Lower leg skin (tissue), 4 donors: Measurements from ENCODE around the gene KYNU. TPM values are rescaled to one million over a fixed set of nuclear protein-coding genes. Genes with fewer than 3 reads are reported as not detected.

ENCODE experiments used
- DNase-seq, 2 donors: peaks; one replicate each; pipeline ENCODE4 v3.0.0-alpha.2; 2019; ENCODE audit warnings: low spot score in 2 of 2
- H3K4me3 ChIP-seq: fragments of 200-600 bp; sonication (generic); 2 replicates; pipeline ENCODE4 v1.5.1; 2017; ENCODE audit warnings: mild to moderate bottlenecking, low read depth; ENCODE audit not compliant: poor library complexity, severe bottlenecking
- POLR2A ChIP-seq, 2 donors: fragments of 450-650 bp; IDR thresholded peaks; one replicate each; pipeline ENCODE4 v1.6.1; 2016 to 2017; ENCODE audit warnings: antibody characterized with exemption in 2 of 2, mild to moderate bottlenecking in 1 of 2, moderate library complexity in 1 of 2
- WGBS, 2 donors: methylation state at CpG; one replicate each; pipeline ENCODE4 v1.1.5; 2018; 5-methylcytosine and 5-hydroxymethylcytosine counted together
- intact Hi-C: fragments of 100-400 bp; cut with DNase I; formaldehyde crosslinking; loops from one replicate; pipeline ENCODE4 v1.15.0; 2023; ENCODE audit warnings: low total_unique reads
- total RNA-seq, 4 donors: library from RNA; depleted of rRNA; stranded (reverse); fragments of >200 nt; gene quantifications; one replicate each; pipeline ENCODE4 v1.1.0, GENCODE V29; 2016
- TF ChIP-seq, protein P1 (sequence below), 3 donors: fragments of 450-650 bp; IDR thresholded peaks; one replicate each; pipeline ENCODE4 v1.5.1; 2016; ENCODE audit warnings: antibody characterized with exemption in 3 of 3, mild to moderate bottlenecking in 3 of 3, moderate library complexity in 2 of 3

Gene KYNU
- total RNA-seq, 4 donors from 2014 or later: 1.2 to 6.1 (median 2.6) TPM

DNA sequence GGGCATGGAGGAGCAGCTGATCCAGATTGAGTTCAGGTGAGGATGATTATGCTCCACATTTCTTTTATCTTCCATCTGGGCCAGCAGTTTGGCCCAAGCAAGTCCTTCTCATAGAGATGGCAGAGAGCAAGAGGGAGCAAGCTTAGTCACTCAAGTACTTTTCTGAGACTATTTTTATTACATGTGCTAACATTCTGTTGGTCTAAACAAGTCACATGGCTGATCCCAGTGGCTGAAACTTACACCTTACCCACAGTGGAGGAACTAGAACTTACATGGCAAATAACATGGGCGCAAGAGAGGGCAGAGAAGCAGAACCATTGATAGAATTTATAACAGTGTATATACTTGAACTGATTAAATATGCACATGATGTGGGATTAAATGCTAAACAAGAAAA lies 105.7 kb downstream of the KYNU start:
- no peak for DNase-seq
- WGBS, 2 donors: 84 to 96% methylated on average over 1 of the region's 1 CpG
- no peak overlapping the region for H3K4me3 ChIP-seq
- intact Hi-C loops: no loop called here
- TF ChIP-seq, protein P1, sequence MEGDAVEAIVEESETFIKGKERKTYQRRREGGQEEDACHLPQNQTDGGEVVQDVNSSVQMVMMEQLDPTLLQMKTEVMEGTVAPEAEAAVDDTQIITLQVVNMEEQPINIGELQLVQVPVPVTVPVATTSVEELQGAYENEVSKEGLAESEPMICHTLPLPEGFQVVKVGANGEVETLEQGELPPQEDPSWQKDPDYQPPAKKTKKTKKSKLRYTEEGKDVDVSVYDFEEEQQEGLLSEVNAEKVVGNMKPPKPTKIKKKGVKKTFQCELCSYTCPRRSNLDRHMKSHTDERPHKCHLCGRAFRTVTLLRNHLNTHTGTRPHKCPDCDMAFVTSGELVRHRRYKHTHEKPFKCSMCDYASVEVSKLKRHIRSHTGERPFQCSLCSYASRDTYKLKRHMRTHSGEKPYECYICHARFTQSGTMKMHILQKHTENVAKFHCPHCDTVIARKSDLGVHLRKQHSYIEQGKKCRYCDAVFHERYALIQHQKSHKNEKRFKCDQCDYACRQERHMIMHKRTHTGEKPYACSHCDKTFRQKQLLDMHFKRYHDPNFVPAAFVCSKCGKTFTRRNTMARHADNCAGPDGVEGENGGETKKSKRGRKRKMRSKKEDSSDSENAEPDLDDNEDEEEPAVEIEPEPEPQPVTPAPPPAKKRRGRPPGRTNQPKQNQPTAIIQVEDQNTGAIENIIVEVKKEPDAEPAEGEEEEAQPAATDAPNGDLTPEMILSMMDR (IDR thresholded peaks at IDR 0.05): no peak
- no peak for TF ChIP-seq POLR2A (IDR thresholded peaks at IDR 0.05)

DNA sequence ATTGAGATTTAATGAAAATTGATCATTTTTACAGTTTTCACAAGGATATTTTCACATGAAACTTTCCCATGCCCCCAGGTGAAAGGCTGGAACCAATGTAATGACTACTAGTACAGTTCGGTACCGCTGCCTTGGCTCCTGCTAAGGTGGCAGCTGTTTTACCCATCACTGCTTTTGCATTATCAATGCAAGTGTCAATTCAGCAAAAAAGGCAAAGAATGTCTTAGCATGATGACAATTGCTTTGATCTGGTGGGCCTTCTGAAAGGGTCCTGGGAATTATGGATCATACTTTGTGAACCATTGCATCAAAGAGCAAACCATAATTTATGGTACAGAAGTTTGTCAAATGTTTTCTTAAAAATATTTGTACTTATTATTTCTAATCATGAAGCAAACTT lies 107.2 kb downstream of the KYNU start:
- intact Hi-C loops: no loop called here
- 89 to 100% methylated on average over 2 of the region's 2 CpGs for WGBS, 2 donors
- TF ChIP-seq POLR2A (IDR thresholded peaks at IDR 0.05): no peak
- TF ChIP-seq, protein P1 (IDR thresholded peaks at IDR 0.05): no peak
- H3K4me3 ChIP-seq: no peak overlapping the region
- no peak for DNase-seq

DNA sequence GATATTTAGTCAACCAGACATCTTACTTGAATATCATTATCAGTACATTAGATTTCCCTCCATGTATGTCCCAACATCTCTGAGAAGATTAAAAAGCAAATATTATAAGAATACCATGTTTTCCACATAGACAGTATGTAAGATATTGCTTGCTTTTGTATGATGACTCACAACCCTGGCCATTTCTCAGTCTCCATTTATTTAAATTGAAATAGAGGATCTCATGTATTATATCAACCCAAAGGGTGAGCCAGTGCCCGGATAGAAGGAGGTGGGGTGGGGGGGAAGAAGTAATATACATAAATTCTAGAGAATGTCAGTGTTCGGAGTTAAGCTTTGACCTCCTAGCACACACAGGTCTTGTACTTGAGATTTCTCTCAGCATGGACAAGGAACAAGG lies 109.6 kb downstream of the KYNU start:
- TF ChIP-seq, protein P1 (IDR thresholded peaks at IDR 0.05): no peak
- TF ChIP-seq POLR2A (IDR thresholded peaks at IDR 0.05): no peak
- WGBS, 2 donors: 89 to 91% methylated on average over 2 of the region's 2 CpGs
- DNase-seq: no peak
- H3K4me3 ChIP-seq: no peak overlapping the region
- intact Hi-C loops: no loop called here

DNA sequence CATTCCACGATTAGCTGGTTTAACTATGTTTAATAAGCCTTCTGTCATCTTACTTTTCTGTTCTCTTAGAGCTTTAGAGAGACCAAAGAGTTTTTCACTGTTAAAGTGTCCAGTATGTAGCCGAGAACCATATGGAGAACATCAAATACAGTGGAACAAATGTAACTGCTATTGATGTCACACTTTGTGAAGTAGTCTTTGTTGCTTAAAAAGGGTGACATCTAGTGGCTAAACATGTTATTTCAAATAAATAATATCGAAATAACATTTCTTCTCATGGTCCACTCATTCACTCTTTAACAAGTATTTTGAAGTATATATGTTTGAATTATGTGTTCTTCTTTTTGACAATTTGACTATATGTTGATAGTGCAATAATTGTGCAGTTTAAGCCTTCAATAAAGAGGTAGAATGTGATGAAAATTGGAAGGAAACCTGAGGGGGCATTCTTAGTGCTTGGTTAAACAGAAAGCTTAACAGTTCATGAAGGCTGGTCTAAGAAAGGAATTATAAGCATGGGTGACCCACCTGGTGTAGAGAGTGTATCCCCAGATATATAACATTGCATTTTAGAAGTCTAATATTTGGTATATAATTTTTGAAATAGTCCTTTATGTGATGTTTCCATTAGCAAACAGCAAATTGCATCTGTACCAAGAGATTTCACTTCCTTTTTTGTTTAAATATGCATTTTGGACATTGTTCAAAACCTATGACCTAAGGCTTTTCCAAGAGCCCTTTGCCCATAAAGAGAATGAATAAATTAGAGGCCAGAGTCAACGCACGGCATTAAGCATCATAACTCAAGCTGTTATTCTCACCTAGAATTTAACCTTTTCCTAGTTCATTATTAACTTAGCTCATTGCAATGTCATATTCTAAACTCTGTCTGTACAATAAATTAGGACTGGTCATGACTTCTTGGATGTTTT lies 112.1 kb downstream of the KYNU start:
- TF ChIP-seq, protein P1 (IDR thresholded peaks at IDR 0.05): no peak
- TF ChIP-seq POLR2A (IDR thresholded peaks at IDR 0.05): no peak
- intact Hi-C loops: no loop called here
- DNase-seq: no peak
- no peak overlapping the region for H3K4me3 ChIP-seq
- WGBS, 2 donors: 28 to 33% methylated on average over 5 of the region's 5 CpGs

DNA sequence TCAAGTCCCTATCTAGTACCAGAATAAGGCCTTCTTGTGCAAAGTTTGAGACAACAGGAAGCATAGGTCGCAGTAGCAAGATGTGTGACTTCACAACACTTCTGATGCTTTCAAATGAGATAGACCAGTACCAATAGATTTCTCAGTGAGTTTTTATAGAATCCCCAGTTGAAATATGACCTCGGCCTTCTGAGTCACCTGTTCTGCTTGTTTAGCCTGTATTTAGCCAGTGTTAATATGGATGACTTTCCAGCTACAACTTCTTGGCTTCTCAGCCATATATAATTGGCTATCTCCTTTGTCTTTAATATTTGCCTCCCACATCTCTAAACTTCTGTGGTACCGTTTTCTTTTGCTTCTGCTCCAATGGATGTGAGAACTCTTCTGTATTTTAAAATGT lies 113.8 kb downstream of the KYNU start:
- intact Hi-C loops: no loop called here
- WGBS, 2 donors: 69 to 90% methylated on average over 3 of the region's 3 CpGs
- no peak overlapping the region for H3K4me3 ChIP-seq
- no peak for TF ChIP-seq POLR2A (IDR thresholded peaks at IDR 0.05)
- no peak for DNase-seq

DNA sequence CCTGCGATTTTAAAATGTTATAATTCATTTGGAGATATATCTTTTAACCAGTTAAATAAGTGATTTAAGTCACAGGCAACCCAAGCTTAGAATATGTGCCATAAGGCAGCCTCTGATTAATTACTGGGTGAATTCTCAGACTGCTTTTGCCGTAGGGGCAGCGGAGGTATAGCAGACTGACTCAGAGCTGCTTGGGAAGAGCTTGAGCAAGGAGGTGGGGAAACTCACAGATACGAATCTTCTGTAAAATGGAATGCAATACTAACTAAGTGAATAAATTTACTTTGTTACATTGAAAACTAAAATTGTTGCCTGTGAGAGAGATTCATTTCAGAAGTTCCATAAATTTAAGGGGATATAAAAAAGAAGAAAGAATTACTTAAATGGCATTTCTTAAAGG lies 115.4 kb downstream of the KYNU start:
- no peak for TF ChIP-seq POLR2A (IDR thresholded peaks at IDR 0.05)
- TF ChIP-seq, protein P1 (IDR thresholded peaks at IDR 0.05): no peak
- DNase-seq: no peak
- WGBS, 2 donors: 51 to 55% methylated on average over 4 of the region's 4 CpGs
- no peak overlapping the region for H3K4me3 ChIP-seq
- intact Hi-C loops: no loop called here
